IPS-18a (cell line): ENCODE results near the gene IL10RB.
A peak's percentile ranks its signal among the peaks of the same experiment; 100 is the strongest.
"Not testable (repeated sequence)": the region's sequence is repeated elsewhere in the genome, so short reads cannot be mapped to it uniquely, and the experiment has no call there.

Experiments used
- H3K27ac ChIP-seq: one replicate; pipeline ENCODE4 v1.5.1; 2013; ENCODE audit warnings: low read length
- H3K27me3 ChIP-seq: one replicate; pipeline ENCODE4 v1.6.1; 2013; ENCODE audit warnings: mild to moderate bottlenecking, low read length; ENCODE audit not compliant: control insufficient read depth, insufficient read depth
- H3K36me3 ChIP-seq: one replicate; pipeline ENCODE4 v1.6.1; 2013; ENCODE audit warnings: low read depth, low read length; ENCODE audit not compliant: control insufficient read depth
- H3K4me1 ChIP-seq: one replicate; pipeline ENCODE4 v1.6.1; 2013; ENCODE audit warnings: low read depth, low read length; ENCODE audit not compliant: control insufficient read depth
- H3K4me3 ChIP-seq: one replicate; pipeline ENCODE4 v1.5.1; 2013; ENCODE audit warnings: low read length
- H3K9ac ChIP-seq: one replicate; pipeline ENCODE4 v1.6.1; 2013; ENCODE audit warnings: mild to moderate bottlenecking, low read length, moderate library complexity
- H3K9me3 ChIP-seq: one replicate; pipeline ENCODE4 v1.6.1; 2013; ENCODE audit warnings: low read depth, low read length; ENCODE audit not compliant: control insufficient read depth

IL10RB gene

GRCh38 chr21:33232291-33233034 lies 33.7 kb upstream of the IL10RB start:
- H3K27me3 ChIP-seq = peaks cover 9% of the 10 kb centered on the region
- H3K9ac ChIP-seq = no peak overlapping the region
- no peak overlapping the region for H3K27ac ChIP-seq
- H3K36me3 ChIP-seq = no peaks in the 10 kb centered on the region
- peaks cover 31% of the 10 kb centered on the region for H3K4me1 ChIP-seq
- peaks cover under 1% of the 10 kb centered on the region for H3K9me3 ChIP-seq
- H3K4me3 ChIP-seq = no peak overlapping the region

GRCh38 chr21:33234635-33235520 lies 31.3 kb upstream of the IL10RB start:
- Histone ChIP-seq H3K36me3 (no peaks in the 10 kb centered on the region), H3K9me3 (peaks cover 23% of the 10 kb centered on the region), H3K9ac (no peak overlapping the region), H3K27ac (peak overlapping the region; percentile 16), H3K4me1 (peaks cover 27% of the 10 kb centered on the region), H3K4me3 (no peak overlapping the region), H3K27me3 (peaks cover 5% of the 10 kb centered on the region)

GRCh38 chr21:33236013-33236686 lies 30.0 kb upstream of the IL10RB start:
- H3K9me3 ChIP-seq = peaks cover 29% of the 10 kb centered on the region
- H3K36me3 ChIP-seq = no peaks in the 10 kb centered on the region
- peaks cover 3% of the 10 kb centered on the region for H3K27me3 ChIP-seq
- H3K4me1 ChIP-seq = peaks cover 25% of the 10 kb centered on the region
- no peak overlapping the region for H3K9ac ChIP-seq
- H3K4me3 ChIP-seq = no peak overlapping the region
- H3K27ac ChIP-seq = no peak overlapping the region

GRCh38 chr21:33236766-33237165 lies 29.4 kb upstream of the IL10RB start:
- Histone ChIP-seq H3K36me3 (no peaks in the 10 kb centered on the region), H3K9ac (no peak overlapping the region), H3K27ac (no peak overlapping the region), H3K4me1 (peaks cover 22% of the 10 kb centered on the region), H3K4me3 (no peak overlapping the region), H3K27me3 (no peaks in the 10 kb centered on the region), H3K9me3 (peaks cover 29% of the 10 kb centered on the region)

- H3K4me1 ChIP-seq = peaks cover 17% of the 10 kb centered on the region
- H3K36me3 ChIP-seq = no peaks in the 10 kb centered on the region
- H3K9ac ChIP-seq = no peak overlapping the region
- H3K27me3 ChIP-seq = no peaks in the 10 kb centered on the region
- H3K27ac ChIP-seq = no peak overlapping the region
- H3K4me3 ChIP-seq = no peak overlapping the region
- peaks cover 29% of the 10 kb centered on the region for H3K9me3 ChIP-seq
Observed at GRCh38 chr21:33237486-33237885, 28.7 kb upstream of the IL10RB start.

GRCh38 chr21:33238146-33238545 lies 28.0 kb upstream of the IL10RB start:
- Histone ChIP-seq H3K36me3 (no peaks in the 10 kb centered on the region), H3K27ac (no peak overlapping the region), H3K27me3 (no peaks in the 10 kb centered on the region), H3K9ac (no peak overlapping the region), H3K4me3 (no peak overlapping the region), H3K9me3 (peaks cover 29% of the 10 kb centered on the region), H3K4me1 (peaks cover 11% of the 10 kb centered on the region)

- Histone ChIP-seq H3K9me3 (peaks cover 29% of the 10 kb centered on the region), H3K27me3 (no peaks in the 10 kb centered on the region), H3K4me1 (peaks cover 11% of the 10 kb centered on the region), H3K9ac (no peak overlapping the region), H3K36me3 (no peaks in the 10 kb centered on the region), H3K27ac (no peak overlapping the region), H3K4me3 (no peak overlapping the region)
Observed at GRCh38 chr21:33238565-33239255, 27.5 kb upstream of the IL10RB start.

GRCh38 chr21:33239559-33240127 lies 26.5 kb upstream of the IL10RB start:
- H3K36me3 ChIP-seq, H3K9ac ChIP-seq, H3K27ac ChIP-seq, H3K4me3 ChIP-seq, H3K27me3 ChIP-seq, H3K4me1 ChIP-seq: not testable (repeated sequence)
- peaks cover 29% of the 10 kb centered on the region for H3K9me3 ChIP-seq

GRCh38 chr21:33240404-33240803 lies 25.8 kb upstream of the IL10RB start:
- Histone ChIP-seq H3K9ac (no peak overlapping the region), H3K27me3 (no peaks in the 10 kb centered on the region), H3K4me1 (no peaks in the 10 kb centered on the region), H3K27ac (no peak overlapping the region), H3K36me3 (no peaks in the 10 kb centered on the region), H3K9me3 (peaks cover 29% of the 10 kb centered on the region), H3K4me3 (no peak overlapping the region)

- Histone ChIP-seq H3K4me3 (no peak overlapping the region), H3K9me3 (peaks cover 29% of the 10 kb centered on the region), H3K4me1 (no peaks in the 10 kb centered on the region), H3K27me3 (no peaks in the 10 kb centered on the region), H3K27ac (no peak overlapping the region), H3K9ac (no peak overlapping the region), H3K36me3 (peaks cover 6% of the 10 kb centered on the region)
Observed at GRCh38 chr21:33241846-33242245, 24.3 kb upstream of the IL10RB start.

GRCh38 chr21:33242846-33243245 lies 23.3 kb upstream of the IL10RB start:
- H3K27me3 ChIP-seq, H3K4me1 ChIP-seq, H3K4me3 ChIP-seq, H3K27ac ChIP-seq, H3K9ac ChIP-seq: not testable (repeated sequence)
- H3K9me3 ChIP-seq = peaks cover 25% of the 10 kb centered on the region
- peaks cover 14% of the 10 kb centered on the region for H3K36me3 ChIP-seq
